ENCODE measurements around the gene BCAS3.

GRCh38 chr17:60630352-60630751 lies 47.3 kb upstream of the BCAS3 start:
- no peak for TF ChIP-seq ZNF384 (IDR thresholded peaks at IDR 0.05)
- TF ChIP-seq FOXA1 (IDR thresholded peaks at IDR 0.05), result no peak
- no peak for TF ChIP-seq SP1 (IDR thresholded peaks at IDR 0.05)
- TF ChIP-seq PKNOX1 (IDR thresholded peaks at IDR 0.05), result no peak
- TF ChIP-seq NFRKB (IDR thresholded peaks at IDR 0.05), result no peak
- no peak for TF ChIP-seq ARNT (IDR thresholded peaks at IDR 0.05)
- TF ChIP-seq L3MBTL2 (conservative IDR thresholded peaks at IDR 0.05), result no peak
- TF ChIP-seq HDGF (IDR thresholded peaks at IDR 0.05; ENCODE audit: borderline replicate concordance), result no peak
- TF ChIP-seq ELF4 (IDR thresholded peaks at IDR 0.05), result no peak
- TF ChIP-seq FOXK2 (IDR thresholded peaks at IDR 0.05), result no peak
- no peak for TF ChIP-seq SUZ12 (IDR thresholded peaks at IDR 0.05)
- no peak for TF ChIP-seq FOXM1 (IDR thresholded peaks at IDR 0.05; ENCODE audit: borderline replicate concordance)
